B cell (primary cell): ENCODE measurements around the gene NLRP9. TPM values are rescaled to one million over a fixed set of nuclear protein-coding genes. Genes with fewer than 3 reads are reported as not detected.

Experiments used
- ATAC-seq: fragments of 200-7000 bp; cut with Tn5 transposase; one replicate; pipeline ENCODE4 v1.10.0; 2021; ENCODE audit warnings: low read depth, mild to moderate bottlenecking, moderate number of reproducible peaks, moderate library complexity
- CTCF ChIA-PET: fragments of 350-600 bp; sonication (Branson Sonifier 250); formaldehyde crosslinking; loops from one replicate; lab custom pipeline; 2021; ENCODE audit warnings: antibody characterized with exemption, inconsistent platforms; lab: Charles Lee
- POLR2A ChIA-PET: fragments of 350-600 bp; sonication (Branson Sonifier 250); formaldehyde crosslinking; loops from one replicate; lab custom pipeline; 2021; ENCODE audit warnings: antibody characterized with exemption; lab: Charles Lee
- DNase-seq: peaks from one replicate; pipeline ENCODE4 v3.0.0; 2013
- H2AFZ ChIP-seq: 2 replicates; pipeline ENCODE4 v1.6.1; 2012; ENCODE audit warnings: mild to moderate bottlenecking, low read depth, low read length; ENCODE audit not compliant: insufficient read depth, poor library complexity, severe bottlenecking
- H3K27ac ChIP-seq, 2 donors: 1 replicate in 1 of 2; 2 replicates in 1 of 2; pipeline ENCODE4 v1.5.1; 2012 to 2013; ENCODE audit warnings: low read length in 2 of 2, mild to moderate bottlenecking in 2 of 2, moderate library complexity in 1 of 2
- H3K27me3 ChIP-seq, 4 experiments: fragments of 200-600 bp in 1 of 4; sonication (generic) in 1 of 4; replicated peaks in 1 of 4; 1 replicate in 2 of 4; 2 replicates in 2 of 4; pipeline versions ENCODE4 v1.6.1 to v1.7.0; 2013 to 2016; ENCODE audit warnings: low read length in 3 of 4, mild to moderate bottlenecking in 2 of 4, mixed read lengths in 1 of 4, moderate library complexity in 1 of 4; ENCODE audit not compliant: insufficient read depth in 4 of 4, control insufficient read depth in 3 of 4; ENCODE audit errors: control extremely low read depth in 1 of 4
- H3K36me3 ChIP-seq, 2 experiments: replicated peaks in 1 of 2; 1 replicate in 1 of 2; 2 replicates in 1 of 2; pipeline versions ENCODE4 v1.6.1 to v1.7.1; 2013; ENCODE audit warnings: low read length in 1 of 2; ENCODE audit not compliant: insufficient read depth in 2 of 2, control insufficient read depth in 1 of 2; ENCODE audit errors: control extremely low read depth in 1 of 2, extremely low read depth in 1 of 2
- H3K4me1 ChIP-seq, 2 donors: fragments of 200-600 bp in 1 of 2; sonication (generic) in 1 of 2; 1 replicate in 1 of 2; 2 replicates in 1 of 2; pipeline versions ENCODE4 v1.5.1 to v1.6.1; 2013 to 2017; ENCODE audit warnings: low read length in 2 of 2; ENCODE audit not compliant: control insufficient read depth in 2 of 2, insufficient read depth in 2 of 2
- H3K4me2 ChIP-seq: replicated peaks from 2 replicates; pipeline ENCODE3; 2012; ENCODE audit warnings: mild to moderate bottlenecking, low read depth, low read length; ENCODE audit not compliant: poor library complexity, severe bottlenecking
- H3K4me3 ChIP-seq, 5 experiments: fragments of 200-600 bp in 1 of 5; sonication (generic) in 1 of 5; 1 replicate in 3 of 5; 2 replicates in 2 of 5; pipeline versions ENCODE4 v1.5.1 to v1.7.0; 2011 to 2016; ENCODE audit warnings: low read length in 4 of 5, mild to moderate bottlenecking in 4 of 5, low read depth in 2 of 5, control low read depth in 1 of 5, moderate library complexity in 1 of 5; ENCODE audit not compliant: insufficient read depth in 1 of 5; ENCODE audit errors: control extremely low read depth in 1 of 5, extremely low read depth in 1 of 5
- H3K79me2 ChIP-seq: fragments of 200-600 bp; sonication (generic); one replicate; pipeline ENCODE4 v1.6.0; 2016; ENCODE audit warnings: low read length; ENCODE audit not compliant: control insufficient read depth, insufficient read depth
- H3K9ac ChIP-seq: fragments of 200-600 bp; sonication (generic); 2 replicates; pipeline ENCODE4 v1.6.1; 2017; ENCODE audit warnings: mild to moderate bottlenecking, low read length, moderate library complexity
- H3K9me3 ChIP-seq, 3 donors: one replicate each; pipeline versions ENCODE4 v1.6.1 to v1.7.1; 2013; ENCODE audit warnings: low read length in 2 of 3; ENCODE audit not compliant: control insufficient read depth in 2 of 3, insufficient read depth in 1 of 3; ENCODE audit errors: control extremely low read depth in 1 of 3
- H4K20me1 ChIP-seq: 2 replicates; pipeline ENCODE4 v1.6.0; 2012; ENCODE audit warnings: mild to moderate bottlenecking, low read length; ENCODE audit not compliant: insufficient read depth, control insufficient read depth, poor library complexity, severe bottlenecking
- H3K27ac Mint-ChIP-seq: one replicate; pipeline ENCODE4 v1.8.0; 2021; ENCODE audit warnings: mixed read lengths
- H3K27me3 Mint-ChIP-seq: one replicate; pipeline ENCODE4 v1.8.0; 2021; ENCODE audit warnings: mixed read lengths
- H3K4me1 Mint-ChIP-seq: one replicate; pipeline ENCODE4 v1.8.0; 2021; ENCODE audit warnings: mixed read lengths
- H3K4me3 Mint-ChIP-seq: one replicate; pipeline ENCODE4 v1.8.0; 2021; ENCODE audit warnings: mixed read lengths
- H3K9me3 Mint-ChIP-seq: one replicate; pipeline ENCODE4 v1.8.0; 2022; ENCODE audit warnings: mixed read lengths; ENCODE audit not compliant: insufficient read depth
- CTCF ChIP-seq: fragments of 200-600 bp; IDR thresholded peaks from one replicate; pipeline ENCODE4 v1.8.0; 2022; ENCODE audit warnings: antibody characterized with exemption, mild to moderate bottlenecking
- EZH2 ChIP-seq: IDR thresholded peaks from 2 replicates; pipeline ENCODE4 v1.6.1; 2012; ENCODE audit warnings: borderline replicate concordance, low read depth, mild to moderate bottlenecking, moderate library complexity, low read length; ENCODE audit not compliant: insufficient read depth, poor library complexity, severe bottlenecking
- WGBS: methylation state at CpG from one replicate; pipeline ENCODE4 v1.1.5; 2013; ENCODE audit warnings: missing lambda C conversion rate; ENCODE audit not compliant: insufficient coverage; 5-methylcytosine and 5-hydroxymethylcytosine counted together
- intact Hi-C: fragments of 100-400 bp; cut with micrococcal nuclease; formaldehyde crosslinking; loops from one replicate; pipeline ENCODE4 v1.10.0; 2022
- polyA plus RNA-seq: library from polyadenylated mRNA; depleted of rRNA; stranded (reverse); fragments of >200 nt; gene quantifications from 2 replicates; pipeline ENCODE4 v1.2.3, GENCODE V29; 2012
- total RNA-seq, 2 donors: library from RNA; stranded (reverse); fragments of 120-200 nt in 1 of 2; gene quantifications; 1 replicate in 1 of 2; 2 replicates in 1 of 2; pipeline versions ENCODE4 v1.2.3 to v1.2.4, GENCODE V29; 2013 to 2022

NLRP9 gene
- total and polyA plus RNA-seq, 2 donors (not counting 1 experiment from before 2014, with no cell fraction given) = not detected

- POLR2A ChIA-PET = no interaction called here
- Histone ChIP-seq H3K4me1 (peaks cover 0 to 12% of the 10 kb centered on the region in 2 donors), H3K36me3 (peaks cover 0 to 76% of the 10 kb centered on the region in 2 experiments), H3K79me2 (peaks cover 75% of the 10 kb centered on the region), H3K9me3 (no peaks in the 10 kb centered on the region), H3K4me3 (no peak overlapping the region), H3K27me3 (no peaks in the 10 kb centered on the region), H3K9ac (no peak overlapping the region), H2AFZ (no peak overlapping the region), H3K27ac (no peak overlapping the region), H3K4me2 (no peak overlapping the region), H4K20me1 (peaks cover 89% of the 10 kb centered on the region)
- TF ChIP-seq EZH2 (no peak), CTCF (no peak)
- CTCF ChIA-PET = no interaction called here
- no peak for ATAC-seq
- Mint-ChIP-seq H3K4me3 (no peak overlapping the region), H3K9me3 (no peaks in the 10 kb centered on the region), H3K27me3 (no peaks in the 10 kb centered on the region), H3K27ac (peak overlapping the region; percentile 26), H3K4me1 (peaks cover 29% of the 10 kb centered on the region)
- intact Hi-C loops = no loop called here
- DNase-seq = no peak
- WGBS = 89% methylated on average over 33 of the region's 43 CpGs
Measured at GRCh38 chr19:55669418-55670279, 68.6 kb downstream of the NLRP9 start.
